T-helper 2 cell treated with Interferon-gamma antibody and Interleukin-4, amounts not matched to agents 100 ng/mL and 5 ng/mL, for 36 hours (primary cell): ENCODE measurements around the gene SEPTIN10. TPM values are rescaled to one million over a fixed set of nuclear protein-coding genes. Genes with fewer than 3 reads are reported as not detected.

Experiments used
- intact Hi-C: fragments of 100-400 bp; cut with micrococcal nuclease; formaldehyde crosslinking; loops from one replicate; pipeline ENCODE4 v1.15.1; 2023
- total RNA-seq: library from RNA; stranded (reverse); gene quantifications from 2 replicates; pipeline ENCODE4 v1.2.3, GENCODE V29; 2022

The SEPTIN10 gene
- total RNA-seq, 1 donor from 2014 or later, result 0.77 TPM

DNA sequence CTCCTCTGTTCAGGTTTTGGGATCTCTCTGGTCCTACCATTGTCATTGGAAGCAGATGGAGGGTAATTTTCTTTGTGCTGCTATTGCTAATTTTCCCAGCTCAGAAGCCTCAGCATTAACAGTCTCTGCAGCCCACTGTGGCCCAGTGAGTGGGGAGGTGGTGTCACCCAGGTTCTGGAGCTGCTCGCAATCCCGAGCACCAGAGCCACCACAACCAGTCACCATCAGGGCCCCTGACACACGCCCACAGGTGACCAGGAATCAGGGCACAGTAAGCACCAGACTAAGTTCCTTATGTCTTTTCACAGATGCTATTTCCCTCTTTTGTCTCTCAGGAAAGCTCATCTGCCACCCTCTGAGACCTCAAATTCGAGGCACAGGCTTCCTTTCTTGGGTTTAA, 87.9 kb downstream of the SEPTIN10 start:
- intact Hi-C loops, result no loop called here

DNA sequence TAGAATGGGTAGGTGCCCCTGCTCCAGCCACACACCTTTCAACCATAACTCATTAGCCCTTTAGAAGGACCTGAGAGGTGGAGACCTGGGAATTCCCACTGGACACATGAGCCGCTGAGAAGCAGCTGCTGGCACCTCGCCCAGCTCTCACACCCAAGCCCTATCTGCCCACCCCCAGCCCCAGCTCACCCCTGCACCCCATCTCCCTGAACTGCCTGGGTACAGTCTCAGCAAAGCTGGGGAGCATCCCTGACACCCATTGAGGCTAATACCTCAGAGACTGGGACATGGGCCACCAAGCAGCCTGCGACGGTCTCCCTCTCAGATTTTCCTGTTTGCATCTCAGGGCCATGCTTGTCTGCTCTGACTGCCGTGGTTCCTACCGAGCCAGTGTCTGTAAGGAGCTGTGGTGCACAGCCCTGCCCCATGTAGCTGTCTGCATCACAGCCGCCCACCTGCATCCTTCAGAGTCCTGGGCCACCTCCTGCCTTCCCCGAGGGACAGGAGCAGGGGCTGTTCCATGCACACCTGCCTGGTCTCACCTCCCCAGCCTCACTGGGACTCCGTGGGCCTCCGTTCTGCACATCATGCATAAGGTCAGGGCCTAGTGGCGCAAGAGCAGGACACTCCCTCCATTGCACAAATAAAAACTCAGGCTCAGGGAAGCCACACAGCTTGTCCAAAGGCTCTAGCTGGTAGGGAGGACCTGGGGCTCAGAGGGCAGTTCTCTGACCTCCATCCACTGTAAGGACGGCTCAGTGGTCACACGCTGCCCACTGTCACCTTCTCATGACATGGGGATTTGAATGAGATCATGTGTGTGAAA, 90.0 kb downstream of the SEPTIN10 start:
- intact Hi-C loops, result no loop called here

DNA sequence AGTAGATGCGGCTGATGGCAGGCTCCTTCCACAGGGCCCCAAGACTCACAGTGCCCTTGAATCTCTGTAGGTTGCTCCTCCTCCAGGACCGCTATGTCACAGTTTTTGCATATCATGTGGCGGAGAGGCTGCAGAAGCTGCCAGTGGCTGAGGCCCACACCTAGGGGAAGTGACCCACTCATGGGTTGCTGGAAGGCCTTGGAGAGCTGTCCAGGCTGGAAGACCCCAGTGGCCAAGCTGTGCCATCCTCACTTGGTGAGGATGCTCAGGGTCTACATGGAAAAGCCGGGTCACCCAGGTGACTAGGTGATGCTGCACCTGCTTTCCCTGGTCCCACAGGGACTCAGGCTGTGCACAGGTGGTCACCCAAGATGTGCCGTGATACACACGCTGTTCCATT, 90.6 kb downstream of the SEPTIN10 start:
- intact Hi-C loops, result no loop called here

DNA sequence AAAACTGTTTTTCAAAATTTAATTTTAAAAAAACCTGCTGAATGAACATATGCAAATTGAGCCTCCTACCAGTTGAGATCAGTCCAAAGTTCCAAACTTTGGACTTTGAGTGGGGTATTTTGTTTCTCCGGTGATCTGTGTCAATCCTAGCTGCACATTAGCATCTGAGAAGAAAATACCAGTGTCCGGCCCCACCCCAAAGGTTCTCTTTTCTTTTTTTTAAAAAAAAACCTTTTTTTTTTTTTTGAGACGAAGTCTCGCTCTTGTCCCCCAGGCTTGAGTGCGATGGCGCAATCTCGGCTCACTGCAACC, 91.7 kb downstream of the SEPTIN10 start:
- intact Hi-C loops, result no loop called here

DNA sequence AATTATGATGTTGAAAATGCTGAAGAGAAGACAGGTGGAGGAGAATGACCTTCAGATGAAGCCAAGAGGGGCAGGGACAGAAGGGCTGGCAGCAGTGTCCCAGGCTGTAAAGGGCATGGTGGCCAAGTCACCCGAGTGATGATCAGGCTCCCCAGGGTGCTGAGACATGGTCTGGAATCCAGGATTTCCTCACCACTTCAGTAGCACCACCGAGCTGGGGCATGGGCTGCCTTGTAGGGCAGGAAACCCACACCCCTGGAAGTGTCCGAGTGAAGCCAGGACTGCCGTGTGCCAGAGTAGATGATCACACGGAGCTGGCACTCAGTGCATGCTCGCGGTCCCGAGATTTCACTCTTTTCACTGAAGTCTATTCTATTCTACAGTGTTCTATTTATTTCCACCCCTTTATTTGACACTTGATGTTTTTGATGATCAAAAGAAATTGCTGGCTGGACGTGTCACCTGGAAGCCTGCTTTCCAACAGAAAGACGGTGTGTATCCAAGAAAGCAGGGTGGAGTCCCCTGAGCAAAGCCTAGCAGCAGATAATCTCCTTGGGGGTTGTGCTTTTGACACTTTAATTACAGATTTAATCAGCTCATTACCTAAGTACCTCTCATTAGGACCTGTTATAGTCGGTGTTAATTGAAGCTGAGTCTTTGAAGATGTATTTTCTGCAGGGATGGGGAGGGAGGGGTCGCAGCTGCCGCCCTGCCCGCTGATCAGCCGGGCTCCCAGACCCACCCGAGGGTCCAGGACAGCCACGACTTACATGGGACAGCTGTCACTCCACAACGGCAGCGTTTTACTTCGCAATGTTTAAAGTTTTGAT, 92.3 kb downstream of the SEPTIN10 start:
- intact Hi-C loops, result no loop called here

DNA sequence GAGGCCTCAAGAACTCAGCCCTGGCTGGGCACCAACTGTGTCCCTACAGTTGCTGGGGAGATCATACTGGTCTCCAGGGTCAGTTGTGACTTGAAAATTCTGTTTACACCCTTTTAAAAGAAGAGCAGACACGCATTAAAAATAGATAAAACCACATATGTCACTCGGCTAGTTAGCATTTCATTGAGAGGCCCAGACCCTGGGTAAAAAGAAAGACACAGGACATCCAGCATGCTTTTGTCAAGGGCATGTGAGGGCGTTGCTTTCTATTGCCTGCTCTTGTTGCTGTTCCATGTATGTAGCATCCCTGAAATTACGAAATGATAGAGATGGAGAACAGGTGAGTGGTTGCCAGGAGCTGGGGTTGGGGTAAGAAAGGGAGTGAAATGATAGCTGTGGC, 94.3 kb downstream of the SEPTIN10 start:
- intact Hi-C loops, result no loop called here

DNA sequence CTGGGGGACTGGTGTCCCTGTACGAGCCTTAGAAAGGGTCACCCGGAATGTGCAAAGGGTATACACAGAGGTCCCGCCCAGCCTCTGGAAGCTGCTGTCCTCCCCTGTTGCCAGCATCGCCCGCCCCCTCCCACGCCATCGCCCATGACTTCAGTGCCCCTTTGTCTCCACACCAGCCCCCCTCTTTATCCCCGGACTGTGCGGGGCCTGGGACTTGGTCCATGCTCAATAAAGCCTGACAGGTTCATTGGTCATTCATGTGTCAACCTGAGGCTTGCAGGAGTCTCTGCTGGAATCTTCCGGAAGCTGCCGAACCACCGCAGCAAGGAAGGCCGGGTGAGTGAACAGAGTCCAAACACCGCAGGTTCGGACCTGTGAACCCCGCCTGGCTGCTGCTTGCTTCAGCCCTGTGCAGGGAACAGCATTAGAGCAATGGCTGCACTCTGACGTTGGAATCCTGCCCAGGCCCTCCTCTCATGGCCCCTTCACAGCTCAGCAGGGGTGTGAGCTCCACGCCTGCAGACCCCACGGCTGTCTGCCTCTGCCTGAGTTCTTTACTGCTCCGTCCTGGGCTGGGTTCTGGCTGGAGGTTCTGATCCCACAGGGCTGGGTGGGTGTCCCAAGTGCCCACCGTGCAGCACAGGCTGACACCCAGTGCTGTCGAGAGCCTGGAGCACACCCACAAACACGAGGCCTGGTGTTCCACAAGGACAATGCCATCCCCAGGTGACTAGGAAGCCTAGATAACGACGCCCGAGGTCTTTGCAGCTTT, 96.5 kb downstream of the SEPTIN10 start:
- intact Hi-C loops, result no loop called here

DNA sequence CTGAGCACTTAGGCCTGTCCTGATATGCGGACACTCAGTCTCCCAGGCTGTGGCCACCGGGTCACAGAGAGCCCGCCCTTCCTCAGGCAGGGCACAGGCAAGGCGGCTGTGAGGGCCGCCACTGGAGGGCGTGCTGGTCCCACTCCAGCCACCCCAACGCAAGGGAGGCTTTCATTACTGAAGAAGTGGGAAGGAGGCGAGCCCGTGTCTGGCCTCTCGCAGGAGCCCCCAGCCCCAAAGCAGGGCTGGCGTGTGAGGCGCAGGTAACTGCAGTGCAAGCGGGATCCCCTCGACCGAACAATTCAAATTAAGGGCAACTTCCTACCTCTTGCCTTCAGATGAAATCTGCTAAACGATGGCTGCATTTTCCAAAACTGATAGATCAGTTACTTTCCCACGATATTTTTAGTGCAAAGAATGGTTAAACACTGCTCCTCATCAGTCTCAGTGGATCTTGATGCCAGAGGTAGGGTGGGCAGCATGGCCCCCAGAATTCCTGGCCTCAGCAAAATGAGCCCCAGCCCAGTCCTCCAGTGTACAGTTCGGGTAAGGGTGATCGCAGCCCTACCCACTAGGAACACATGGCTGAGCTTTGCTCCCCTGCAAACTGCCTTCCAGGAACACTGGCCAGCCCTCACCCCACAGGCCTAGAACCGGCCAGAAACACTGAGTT, 97.2 kb downstream of the SEPTIN10 start:
- intact Hi-C loops, result no loop called here

DNA sequence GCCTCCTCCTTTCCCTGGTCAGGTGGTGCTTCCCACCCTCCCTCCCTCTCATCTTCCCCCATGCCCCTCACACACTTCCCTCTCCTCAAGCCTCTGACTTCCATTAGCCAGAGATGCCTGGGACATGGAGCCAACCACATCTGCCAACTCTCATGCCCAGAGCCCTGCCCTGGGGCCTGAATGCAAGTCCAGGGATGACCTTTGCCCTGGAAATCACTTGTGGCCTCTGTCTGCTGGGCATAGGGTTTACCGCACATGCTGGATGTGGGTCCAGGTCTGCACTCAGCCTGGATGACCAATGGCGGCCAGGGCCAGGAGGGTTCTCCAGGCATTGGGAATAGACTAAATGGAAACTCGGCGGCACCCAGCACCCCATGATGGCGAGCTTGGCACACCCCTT, 98.9 kb downstream of the SEPTIN10 start:
- intact Hi-C loops, result loop anchor here (5.0 kb wide), 1 partner anchor 588 kb away; no protein-coding TSS in a partner anchor

DNA sequence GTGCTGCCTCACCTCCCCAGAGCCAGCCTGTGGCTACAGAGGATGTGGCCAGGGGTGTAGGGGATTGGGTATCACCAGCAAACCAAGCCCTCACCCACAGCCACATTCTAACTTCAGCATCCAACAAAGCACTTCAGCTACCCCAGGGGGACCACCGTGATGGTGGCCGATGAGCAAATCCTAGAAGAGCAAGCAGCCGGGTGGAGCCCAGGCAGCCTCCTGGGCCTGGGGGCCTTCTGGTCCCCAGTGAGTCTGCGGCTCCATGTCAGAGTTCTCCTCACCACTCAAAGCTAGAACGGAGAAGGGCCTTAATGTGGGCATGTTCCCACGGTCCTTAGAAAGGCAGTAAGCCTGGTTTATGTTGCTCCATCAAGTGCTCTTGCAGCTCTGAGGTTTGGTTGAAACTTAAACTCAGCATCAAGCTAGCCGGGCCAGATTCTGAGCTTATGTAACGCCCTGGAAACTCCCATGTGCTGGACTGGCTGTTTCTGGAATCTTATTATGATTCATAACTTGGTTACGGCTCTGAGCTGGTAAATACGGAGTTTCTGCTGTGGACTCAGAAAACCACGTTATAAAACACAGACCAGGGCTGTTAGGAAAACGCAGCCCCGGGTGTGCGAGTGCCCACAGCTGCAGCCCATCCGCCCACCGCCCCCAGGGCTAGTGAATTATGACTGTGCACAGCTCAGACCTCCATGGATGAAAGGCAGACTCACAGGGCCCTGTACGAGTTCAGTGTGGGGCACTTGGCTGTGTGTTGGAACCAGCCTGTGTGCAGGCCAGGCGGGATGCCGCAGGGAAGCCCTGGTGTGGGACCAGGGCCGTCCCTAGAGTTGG, 99.8 kb downstream of the SEPTIN10 start:
- intact Hi-C loops, result loop anchor here (5.0 kb wide), 1 partner anchor 587 kb away; no protein-coding TSS in a partner anchor

DNA sequence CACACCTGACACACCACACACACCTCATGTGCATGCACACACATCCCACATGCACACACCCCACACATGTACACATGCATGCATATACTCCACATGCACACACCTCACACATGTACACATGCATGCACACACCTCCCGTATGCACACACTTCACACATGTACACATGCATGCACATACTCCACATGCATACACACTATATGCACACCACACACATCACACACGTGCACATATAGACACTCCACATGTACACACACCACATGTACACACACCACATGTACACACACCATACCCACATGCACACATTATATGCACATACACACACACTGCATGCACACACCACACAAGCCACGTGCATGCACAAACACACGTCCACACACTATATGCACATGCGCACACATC, 100.5 kb downstream of the SEPTIN10 start:
- intact Hi-C loops, result loop anchor here (5.0 kb wide), 1 partner anchor 586 kb away; no protein-coding TSS in a partner anchor

DNA sequence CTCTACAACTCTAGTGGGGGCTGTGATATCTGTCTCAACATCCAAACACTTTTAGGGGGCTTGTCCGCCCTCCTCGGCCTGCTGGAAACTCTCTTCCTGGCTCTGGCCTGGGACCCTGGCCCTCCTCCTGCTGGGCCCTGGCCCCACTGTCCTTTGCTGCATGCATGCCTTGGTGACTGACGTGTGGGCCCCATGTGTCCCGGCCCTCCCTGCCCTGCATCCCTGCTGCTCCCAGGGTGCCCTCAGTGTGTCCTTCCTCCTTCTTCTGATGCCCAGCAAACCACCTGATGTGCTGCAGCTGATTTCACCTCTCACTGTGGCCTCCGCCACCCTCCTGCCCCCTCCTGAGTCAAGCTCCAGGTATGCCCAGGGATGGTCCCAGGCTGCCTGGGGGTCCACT, 101.7 kb downstream of the SEPTIN10 start:
- intact Hi-C loops, result loop anchor here (5.0 kb wide), 1 partner anchor 585 kb away; no protein-coding TSS in a partner anchor

DNA sequence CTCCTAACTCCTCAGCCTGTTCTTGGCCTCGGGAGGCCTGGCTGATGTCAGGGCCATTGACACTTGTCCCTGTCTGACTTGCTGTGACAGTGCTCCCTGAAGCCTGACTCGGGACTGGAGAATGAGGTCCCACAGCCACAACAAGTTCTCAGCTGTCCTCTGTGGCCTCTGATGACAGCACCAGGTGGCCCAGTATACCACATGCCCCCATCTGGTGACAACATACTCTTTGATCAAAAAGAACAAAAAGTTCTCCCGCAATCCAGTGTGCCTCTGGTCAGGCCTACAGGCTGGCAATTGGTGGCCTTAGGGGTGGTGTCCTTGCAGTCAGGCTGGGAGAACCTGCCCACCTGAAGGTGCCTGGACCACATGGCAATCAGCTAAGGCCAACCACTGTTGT, 102.6 kb downstream of the SEPTIN10 start:
- intact Hi-C loops, result loop anchor here (5.0 kb wide), 1 partner anchor 584 kb away; no protein-coding TSS in a partner anchor

DNA sequence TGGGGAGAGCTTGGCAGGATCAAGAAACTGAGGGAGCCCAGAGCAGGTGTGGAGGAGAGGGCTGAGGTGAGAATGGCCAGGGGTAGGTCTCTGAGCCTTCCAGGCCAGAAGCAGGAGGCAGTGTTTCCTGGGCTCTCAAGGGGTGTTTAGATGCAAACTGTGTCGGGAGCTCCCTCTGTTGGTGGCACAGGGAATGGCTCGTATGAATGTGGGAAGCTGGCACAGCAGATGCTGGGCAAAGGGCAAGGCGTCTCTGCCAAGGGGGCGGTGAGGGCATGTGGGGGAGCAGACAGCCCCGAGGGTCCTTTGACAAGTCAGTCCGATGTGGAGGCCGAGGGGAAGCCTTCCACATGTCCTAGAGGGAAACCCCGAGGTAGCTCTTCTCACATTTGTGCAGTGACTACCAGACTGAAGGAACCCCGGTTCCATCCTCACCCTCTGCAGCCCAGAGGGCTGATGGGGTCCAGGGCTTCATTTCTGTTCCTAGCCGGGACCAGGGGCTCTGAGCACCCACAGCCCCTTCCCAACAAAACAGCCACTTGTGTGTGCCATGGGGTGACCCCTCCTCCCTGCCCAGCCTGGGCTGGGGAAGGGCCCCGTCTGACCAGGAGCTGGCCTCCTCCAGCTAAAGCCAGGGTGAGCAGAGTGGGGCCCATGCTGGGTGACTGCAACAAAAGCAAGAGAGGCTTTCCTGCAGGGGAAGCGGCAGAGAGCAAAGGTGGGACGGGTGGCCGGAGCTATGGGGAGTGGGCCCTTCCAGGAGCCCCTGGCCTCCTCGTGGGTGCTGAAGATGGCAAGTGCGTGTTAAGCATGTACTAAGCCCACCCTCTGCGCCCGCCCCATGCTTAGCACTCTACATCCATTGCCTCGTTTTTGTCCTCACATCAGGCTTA, 103.4 kb downstream of the SEPTIN10 start:
- intact Hi-C loops, result loop anchor here (1.0 to 5.0 kb wide), 2 partner anchors 382 to 583 kb away; no protein-coding TSS in a partner anchor

DNA sequence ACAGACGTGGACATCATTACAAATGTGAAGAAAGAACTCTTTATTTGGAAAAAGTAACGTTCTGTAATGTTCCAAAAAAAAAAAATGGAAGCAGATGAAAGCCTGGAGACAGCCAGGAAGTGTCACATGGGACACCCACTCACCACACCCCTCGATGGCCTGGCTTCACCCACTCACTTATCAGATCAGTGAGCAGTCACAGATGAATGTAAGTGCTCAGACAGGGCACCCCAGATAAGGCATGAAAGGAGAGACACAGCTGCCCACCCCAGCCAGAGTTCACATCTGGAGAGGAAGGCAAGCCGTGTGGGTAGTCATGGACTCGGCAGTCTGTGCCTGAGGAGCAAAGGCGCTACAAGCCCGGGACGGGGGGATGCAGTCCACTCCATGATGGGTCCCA, 105.2 kb downstream of the SEPTIN10 start:
- intact Hi-C loops, result no loop called here

DNA sequence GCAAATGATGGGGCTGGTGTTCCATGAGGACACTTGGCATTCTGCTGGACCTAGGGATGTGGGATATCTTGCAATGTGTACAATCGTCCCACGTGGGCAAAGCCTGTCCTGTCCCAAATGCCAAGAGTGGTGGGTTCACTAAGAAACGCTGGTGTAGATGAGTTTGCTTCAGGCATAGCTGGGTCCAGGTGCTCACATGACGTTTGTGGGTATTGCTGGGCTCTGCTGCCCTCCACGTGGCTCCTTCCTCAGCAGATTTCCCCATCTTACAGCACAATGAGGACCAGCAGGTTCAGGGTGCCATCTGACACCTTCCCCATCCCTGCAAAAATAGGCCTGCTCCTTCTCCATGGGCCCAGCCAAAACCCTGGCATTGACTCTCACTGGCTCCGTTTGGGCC, 105.9 kb downstream of the SEPTIN10 start:
- intact Hi-C loops, result no loop called here

DNA sequence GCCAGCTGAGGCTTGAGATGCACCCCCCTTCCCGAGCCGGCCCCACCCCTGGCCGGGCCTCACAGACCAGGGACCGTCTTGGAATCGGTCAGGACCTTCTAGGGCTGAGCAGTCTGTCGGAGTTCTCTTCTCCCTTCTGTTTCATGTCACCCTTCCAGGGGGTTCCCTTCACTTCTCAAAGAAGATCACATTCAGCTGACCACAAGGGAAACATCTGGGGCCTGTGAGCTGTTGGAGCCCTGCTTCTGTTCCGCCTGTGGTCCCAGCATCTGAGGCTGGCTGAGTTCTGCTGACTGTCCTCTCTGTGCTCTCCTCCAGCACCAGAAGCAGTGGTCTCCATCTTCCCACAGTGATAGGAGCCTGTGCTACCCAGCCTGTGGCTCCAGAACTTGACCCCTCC, 106.5 kb downstream of the SEPTIN10 start:
- intact Hi-C loops, result no loop called here

DNA sequence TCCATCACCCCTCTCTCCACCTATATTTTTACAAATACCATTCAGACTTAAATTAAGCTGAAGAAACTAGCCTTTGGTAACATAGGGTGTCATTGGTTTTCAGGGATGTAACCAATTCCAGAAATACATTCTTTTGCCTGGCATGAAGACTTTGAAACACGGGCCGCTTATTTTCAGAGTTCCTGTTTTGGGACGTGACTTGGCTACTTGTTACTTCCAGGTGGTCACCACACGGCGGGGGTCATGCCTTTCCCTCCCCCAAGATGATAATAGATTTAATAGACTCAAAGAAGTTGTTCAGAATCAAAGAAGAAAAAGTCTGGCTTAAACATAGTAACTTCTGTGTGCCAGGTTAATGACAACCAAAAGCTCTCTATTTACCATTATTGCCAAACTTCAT, 110.6 kb downstream of the SEPTIN10 start:
- intact Hi-C loops, result no loop called here

DNA sequence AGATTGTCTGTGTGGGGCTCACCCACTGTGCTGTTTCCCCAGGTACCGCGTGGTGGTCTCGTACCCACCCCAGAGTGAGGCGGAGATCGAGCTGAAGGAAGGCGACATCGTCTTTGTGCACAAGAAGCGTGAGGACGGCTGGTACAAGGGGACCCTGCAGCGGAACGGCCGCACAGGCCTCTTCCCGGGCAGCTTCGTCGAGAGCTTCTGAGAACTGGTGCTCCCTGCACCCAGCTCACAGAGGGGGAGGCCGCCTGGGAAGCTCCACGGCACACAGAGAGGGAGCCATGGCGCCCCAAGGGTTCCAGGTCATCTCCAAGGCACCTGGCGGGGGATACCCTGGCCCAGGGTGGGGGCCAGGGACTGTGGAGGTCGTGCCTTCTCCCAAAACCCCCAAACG, 112.3 kb downstream of the SEPTIN10 start:
- intact Hi-C loops, result no loop called here
